Gastrocnemius medialis (tissue), 4 donors: ENCODE data around the gene MACROD2.

Experiments
- POLR2A ChIP-seq, 2 donors: fragments of 450-650 bp; IDR thresholded peaks; one replicate each; pipeline ENCODE4 v1.6.1; 2017; ENCODE audit warnings: antibody characterized with exemption in 2 of 2, mild to moderate bottlenecking in 2 of 2, moderate library complexity in 2 of 2
- TF ChIP-seq, protein P1 (sequence below), 5 experiments: fragments of 450-650 bp in 3 of 5; fragments of 200-600 bp in 2 of 5; sonication (generic) in 2 of 5; IDR thresholded peaks in 4 of 5; conservative IDR thresholded peaks in 1 of 5; 1 replicate in 4 of 5; 2 replicates in 1 of 5; pipeline ENCODE4 v1.5.1; 2016 to 2019; ENCODE audit warnings: antibody characterized with exemption in 5 of 5, mild to moderate bottlenecking in 3 of 5, moderate library complexity in 3 of 5

GRCh38 chr20:14454296-14454695, 459.0 kb downstream of the MACROD2 start:
- TF ChIP-seq, protein P1, sequence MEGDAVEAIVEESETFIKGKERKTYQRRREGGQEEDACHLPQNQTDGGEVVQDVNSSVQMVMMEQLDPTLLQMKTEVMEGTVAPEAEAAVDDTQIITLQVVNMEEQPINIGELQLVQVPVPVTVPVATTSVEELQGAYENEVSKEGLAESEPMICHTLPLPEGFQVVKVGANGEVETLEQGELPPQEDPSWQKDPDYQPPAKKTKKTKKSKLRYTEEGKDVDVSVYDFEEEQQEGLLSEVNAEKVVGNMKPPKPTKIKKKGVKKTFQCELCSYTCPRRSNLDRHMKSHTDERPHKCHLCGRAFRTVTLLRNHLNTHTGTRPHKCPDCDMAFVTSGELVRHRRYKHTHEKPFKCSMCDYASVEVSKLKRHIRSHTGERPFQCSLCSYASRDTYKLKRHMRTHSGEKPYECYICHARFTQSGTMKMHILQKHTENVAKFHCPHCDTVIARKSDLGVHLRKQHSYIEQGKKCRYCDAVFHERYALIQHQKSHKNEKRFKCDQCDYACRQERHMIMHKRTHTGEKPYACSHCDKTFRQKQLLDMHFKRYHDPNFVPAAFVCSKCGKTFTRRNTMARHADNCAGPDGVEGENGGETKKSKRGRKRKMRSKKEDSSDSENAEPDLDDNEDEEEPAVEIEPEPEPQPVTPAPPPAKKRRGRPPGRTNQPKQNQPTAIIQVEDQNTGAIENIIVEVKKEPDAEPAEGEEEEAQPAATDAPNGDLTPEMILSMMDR (IDR thresholded peaks at IDR 0.05 in 4 of 5, conservative IDR thresholded peaks at IDR 0.05 in 1 of 5): no peak
- TF ChIP-seq POLR2A (IDR thresholded peaks at IDR 0.05): no peak
